ENCODE measurements around the gene SLC9A6. TPM values are rescaled to one million over a fixed set of nuclear protein-coding genes. Genes with fewer than 3 reads are reported as not detected.
"Not testable (repeated sequence)": the region's sequence is repeated elsewhere in the genome, so short reads cannot be mapped to it uniquely, and the experiment has no call there.

SLC9A6 gene
- polyA plus RNA-seq, 1 experiment, result 14.7 TPM

DNA sequence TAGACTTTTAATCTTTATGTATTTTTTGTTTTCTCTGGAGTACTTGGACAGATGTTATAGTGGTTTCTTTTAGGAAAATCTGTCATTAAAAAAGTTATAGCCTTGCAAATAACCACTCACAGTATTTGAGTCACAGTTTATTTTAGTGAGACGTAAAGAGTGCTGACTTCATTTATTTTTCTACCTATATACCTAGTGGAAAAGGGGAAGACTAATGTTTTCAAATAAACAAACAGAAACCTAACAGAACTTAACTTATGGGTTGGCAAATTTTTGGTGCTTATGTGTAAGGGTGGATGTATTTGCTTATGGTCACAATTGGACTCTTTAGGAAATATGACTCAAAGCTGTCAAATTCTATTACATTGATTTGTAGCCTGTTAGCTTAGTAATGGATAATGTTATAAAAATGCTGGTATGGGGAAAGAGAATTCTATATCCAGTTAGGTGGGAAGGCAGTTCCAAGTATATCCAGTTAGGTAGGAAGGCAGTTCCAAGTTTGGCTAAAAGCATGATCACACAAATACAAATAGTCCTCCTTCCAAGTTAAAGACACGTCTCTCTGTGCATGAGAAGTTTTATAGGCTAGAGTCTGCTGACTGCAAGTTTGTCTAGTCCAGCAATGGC, 61.9 kb downstream of the SLC9A6 start:
- no peaks in the 10 kb centered on the region for H3K9me3 ChIP-seq (ENCODE audit: control insufficient read depth, insufficient read depth, low read length)
- no peak for DNase-seq (ENCODE audit: low read depth, low spot score)
- TF ChIP-seq, protein P1, sequence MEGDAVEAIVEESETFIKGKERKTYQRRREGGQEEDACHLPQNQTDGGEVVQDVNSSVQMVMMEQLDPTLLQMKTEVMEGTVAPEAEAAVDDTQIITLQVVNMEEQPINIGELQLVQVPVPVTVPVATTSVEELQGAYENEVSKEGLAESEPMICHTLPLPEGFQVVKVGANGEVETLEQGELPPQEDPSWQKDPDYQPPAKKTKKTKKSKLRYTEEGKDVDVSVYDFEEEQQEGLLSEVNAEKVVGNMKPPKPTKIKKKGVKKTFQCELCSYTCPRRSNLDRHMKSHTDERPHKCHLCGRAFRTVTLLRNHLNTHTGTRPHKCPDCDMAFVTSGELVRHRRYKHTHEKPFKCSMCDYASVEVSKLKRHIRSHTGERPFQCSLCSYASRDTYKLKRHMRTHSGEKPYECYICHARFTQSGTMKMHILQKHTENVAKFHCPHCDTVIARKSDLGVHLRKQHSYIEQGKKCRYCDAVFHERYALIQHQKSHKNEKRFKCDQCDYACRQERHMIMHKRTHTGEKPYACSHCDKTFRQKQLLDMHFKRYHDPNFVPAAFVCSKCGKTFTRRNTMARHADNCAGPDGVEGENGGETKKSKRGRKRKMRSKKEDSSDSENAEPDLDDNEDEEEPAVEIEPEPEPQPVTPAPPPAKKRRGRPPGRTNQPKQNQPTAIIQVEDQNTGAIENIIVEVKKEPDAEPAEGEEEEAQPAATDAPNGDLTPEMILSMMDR (IDR thresholded peaks at IDR 0.05; ENCODE audit: low read depth, low read length), result no peak
- ChIA-PET CTCF (interaction anchor here (1.6 kb wide), 1 partner anchor 119 kb away, joined by 3 read pairs; no protein-coding TSS in a partner anchor), POLR2A (no interaction called here)
- no peak overlapping the region for H3K27ac ChIP-seq (ENCODE audit: low read depth, low read length)
- no peak overlapping the region for H3K4me3 ChIP-seq (ENCODE audit: low read depth, low read length)
- H3K27me3 ChIP-seq (ENCODE audit: control insufficient read depth, insufficient read depth, low read length), result no peaks in the 10 kb centered on the region

DNA sequence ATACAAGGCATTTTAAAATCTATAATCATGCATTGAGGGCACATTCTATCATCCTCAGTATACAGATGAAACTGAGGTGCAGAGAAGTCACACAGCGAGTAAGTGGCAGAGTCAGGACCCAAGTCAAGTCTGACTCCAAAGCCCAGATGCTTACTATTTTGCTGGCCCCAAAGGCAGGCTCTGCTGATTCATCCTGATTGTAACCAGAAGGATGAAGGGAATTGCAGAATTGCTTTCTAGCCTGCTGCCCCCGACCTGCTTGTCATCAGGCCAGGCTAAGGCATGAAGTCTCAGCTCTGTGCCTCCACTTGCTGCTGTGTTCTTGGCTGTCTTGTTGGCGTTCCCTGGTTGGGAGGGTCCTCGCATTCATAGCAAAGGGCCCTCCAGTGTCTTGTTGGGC, 62.7 kb downstream of the SLC9A6 start:
- Histone ChIP-seq H3K27ac (ENCODE audit: low read depth, low read length) (no peak overlapping the region), H3K4me3 (ENCODE audit: low read depth, low read length) (no peak overlapping the region), H3K9me3 (ENCODE audit: control insufficient read depth, insufficient read depth, low read length) (no peaks in the 10 kb centered on the region), H3K27me3 (ENCODE audit: control insufficient read depth, insufficient read depth, low read length) (no peaks in the 10 kb centered on the region)
- no peak for DNase-seq (ENCODE audit: low read depth, low spot score)
- TF ChIP-seq, protein P1 (IDR thresholded peaks at IDR 0.05; ENCODE audit: low read depth, low read length), result no peak
- ChIA-PET POLR2A (no interaction called here), CTCF (interaction anchor here (1.6 kb wide), 1 partner anchor 118 kb away, joined by 3 read pairs; no protein-coding TSS in a partner anchor)

DNA sequence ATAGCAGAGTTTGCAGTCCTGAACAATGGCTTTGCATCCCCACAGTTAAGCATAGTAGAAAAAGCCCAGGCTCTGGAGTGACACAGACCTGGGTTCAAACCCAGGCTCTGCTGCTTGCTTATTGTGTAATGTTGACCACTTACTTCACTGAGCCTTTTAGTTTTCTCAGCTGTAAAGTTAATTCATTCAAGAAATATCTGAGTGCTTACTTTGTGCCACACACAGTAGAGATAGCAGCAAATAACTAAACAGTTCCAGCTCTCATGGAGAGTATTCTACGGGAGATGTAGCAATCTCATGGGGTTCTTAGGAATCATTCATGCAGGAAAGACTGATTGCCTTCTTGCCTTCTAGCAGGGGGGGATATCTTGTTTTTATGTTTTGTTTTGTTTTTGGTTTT, 63.2 kb downstream of the SLC9A6 start:
- CTCF ChIA-PET, result interaction anchor here (1.6 kb wide), 1 partner anchor 117 kb away, joined by 3 read pairs; no protein-coding TSS in a partner anchor
- TF ChIP-seq, protein P1 (IDR thresholded peaks at IDR 0.05; ENCODE audit: low read depth, low read length), result no peak
- POLR2A ChIA-PET, result no interaction called here
- Histone ChIP-seq H3K27me3 (ENCODE audit: control insufficient read depth, insufficient read depth, low read length) (no peaks in the 10 kb centered on the region), H3K9me3 (ENCODE audit: control insufficient read depth, insufficient read depth, low read length) (no peaks in the 10 kb centered on the region), H3K4me3 (ENCODE audit: low read depth, low read length) (no peak overlapping the region), H3K27ac (ENCODE audit: low read depth, low read length) (no peak overlapping the region)
- no peak for DNase-seq (ENCODE audit: low read depth, low spot score)

DNA sequence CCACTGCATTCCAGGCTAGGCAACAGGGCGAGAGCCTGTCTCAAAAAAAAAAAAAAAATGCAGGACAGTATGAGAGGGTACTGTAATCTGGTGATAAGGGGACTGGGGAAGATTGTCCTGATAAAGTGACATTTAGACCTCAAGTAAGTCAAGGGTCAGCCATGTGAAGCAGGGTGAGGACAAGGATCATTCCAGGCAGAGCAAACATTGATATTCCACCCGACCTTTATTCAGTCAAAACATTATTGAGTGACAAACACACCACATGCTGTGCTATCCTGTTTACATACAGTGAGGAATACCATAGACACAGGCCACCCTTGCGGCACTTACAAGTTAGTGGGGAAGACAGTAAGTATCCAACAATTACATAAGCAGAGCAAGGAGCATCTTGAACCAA, 64.4 kb downstream of the SLC9A6 start:
- POLR2A ChIA-PET, result interaction anchor here (0.7 kb wide), 1 partner anchor 63 kb away, joined by 3 read pairs; no protein-coding TSS in a partner anchor
- TF ChIP-seq, protein P1 (IDR thresholded peaks at IDR 0.05; ENCODE audit: low read depth, low read length), result no peak
- DNase-seq (ENCODE audit: low read depth, low spot score), result no peak
- Histone ChIP-seq H3K27me3 (ENCODE audit: control insufficient read depth, insufficient read depth, low read length) (no peaks in the 10 kb centered on the region), H3K9me3 (ENCODE audit: control insufficient read depth, insufficient read depth, low read length) (no peaks in the 10 kb centered on the region), H3K27ac (ENCODE audit: low read depth, low read length) (no peak overlapping the region), H3K4me3 (ENCODE audit: low read depth, low read length) (no peak overlapping the region)
- CTCF ChIA-PET, result interaction anchor here (0.6 kb wide), 1 partner anchor 118 kb away, joined by 4 read pairs; no protein-coding TSS in a partner anchor

DNA sequence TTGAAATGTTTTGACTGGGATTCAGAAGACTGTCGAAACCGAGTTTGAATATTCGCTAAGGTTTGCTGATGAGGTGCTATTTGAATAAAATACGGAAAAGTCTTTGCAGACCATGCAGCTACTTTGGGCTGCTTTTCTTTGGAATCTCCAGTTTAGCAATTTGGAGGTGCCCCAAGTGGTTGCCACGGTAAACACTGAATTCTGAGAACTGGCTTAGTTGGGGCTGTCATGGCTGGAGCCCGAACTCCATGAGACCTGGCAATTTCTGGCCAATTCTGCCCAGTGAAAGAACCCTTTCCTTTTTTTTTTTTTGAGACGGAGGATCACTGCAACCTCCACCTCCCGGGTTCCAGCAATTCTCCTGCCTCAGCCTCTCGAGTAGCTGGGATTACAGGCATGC, 65.6 kb downstream of the SLC9A6 start:
- H3K27me3 ChIP-seq (ENCODE audit: control insufficient read depth, insufficient read depth, low read length); H3K27ac ChIP-seq (ENCODE audit: low read depth, low read length); POLR2A ChIA-PET; H3K4me3 ChIP-seq (ENCODE audit: low read depth, low read length); DNase-seq (ENCODE audit: low read depth, low spot score); H3K9me3 ChIP-seq (ENCODE audit: control insufficient read depth, insufficient read depth, low read length): not testable (repeated sequence)
- CTCF ChIA-PET, result interaction anchor here (1.7 kb wide), 1 partner anchor 23 kb away, joined by 5 read pairs; no protein-coding TSS in a partner anchor
